Smooth muscle cell (in vitro differentiated cells): Measurements from ENCODE around the gene PTPRN2. TPM values are rescaled to one million over a fixed set of nuclear protein-coding genes. Genes with fewer than 3 reads are reported as not detected.

Experiments
- DNase-seq: peaks from one replicate; lab custom pipeline; 2025; ENCODE audit not compliant: unreplicated experiment; lab: John Stamatoyannopoulos, UW
- H2AFZ ChIP-seq: fragments of 200-600 bp; sonication (generic); 2 replicates; pipeline ENCODE4 v1.6.0; 2016; ENCODE audit warnings: antibody characterized with exemption, low read depth, mild to moderate bottlenecking
- H3F3A ChIP-seq: fragments of 200-600 bp; sonication (generic); 2 replicates; pipeline ENCODE4 v1.6.0; 2017; ENCODE audit warnings: antibody characterized with exemption, low read depth
- H3K27ac ChIP-seq: fragments of 200-600 bp; sonication (generic); 2 replicates; pipeline ENCODE4 v1.5.1; 2016; ENCODE audit warnings: low read depth, mild to moderate bottlenecking
- H3K27me3 ChIP-seq: fragments of 200-600 bp; sonication (generic); 2 replicates; pipeline ENCODE4 v1.6.1; 2016; ENCODE audit warnings: low read depth, mild to moderate bottlenecking
- H3K36me3 ChIP-seq: fragments of 200-600 bp; sonication (generic); 2 replicates; pipeline ENCODE4 v1.5.1; 2016; ENCODE audit warnings: low read depth
- H3K4me1 ChIP-seq: fragments of 200-600 bp; sonication (generic); 2 replicates; pipeline ENCODE4 v1.5.1; 2016; ENCODE audit warnings: low read depth
- H3K4me2 ChIP-seq: fragments of 200-600 bp; sonication (generic); 2 replicates; pipeline ENCODE4 v1.6.0; 2016; ENCODE audit warnings: mild to moderate bottlenecking
- H3K4me3 ChIP-seq: fragments of 200-600 bp; sonication (generic); 2 replicates; pipeline ENCODE4 v1.5.1; 2016; ENCODE audit warnings: mild to moderate bottlenecking
- H3K79me2 ChIP-seq: fragments of 200-600 bp; sonication (generic); 2 replicates; pipeline ENCODE4 v1.6.0; 2016; ENCODE audit warnings: low read depth, mild to moderate bottlenecking
- H3K9ac ChIP-seq: fragments of 200-600 bp; sonication (generic); 2 replicates; pipeline ENCODE4 v1.6.0; 2016; ENCODE audit warnings: low read depth
- H3K9me3 ChIP-seq: fragments of 200-600 bp; sonication (generic); replicated peaks from 2 replicates; pipeline ENCODE4 v1.5.1; 2016; ENCODE audit warnings: low read depth
- H4K20me1 ChIP-seq: fragments of 200-600 bp; sonication (generic); 2 replicates; pipeline ENCODE4 v1.6.0; 2016; ENCODE audit warnings: low read depth
- CTCF ChIP-seq: fragments of 200-600 bp; sonication (generic); IDR thresholded peaks from 2 replicates; pipeline ENCODE4 v1.5.1; 2017; ENCODE audit warnings: borderline replicate concordance, mild to moderate bottlenecking, antibody characterized with exemption; ENCODE audit not compliant: insufficient read depth, poor library complexity, severe bottlenecking
- WGBS: methylation state at CpG from one replicate; pipeline ENCODE4 v1.1.7; 2016; ENCODE audit warnings: low lambda C conversion rate; 5-methylcytosine and 5-hydroxymethylcytosine counted together
- polyA plus RNA-seq: library from polyadenylated mRNA; unstranded; fragments of >200 nt; fragmentation: Nextera tagmentation; extraction: Ambion mirVana; gene quantifications from 2 replicates; pipeline ENCODE4 v1.2.1, GENCODE V29; 2016
- total RNA-seq: library from RNA; depleted of rRNA; stranded (reverse); fragments of >200 nt; gene quantifications from 2 replicates; pipeline ENCODE4 v1.2.3, GENCODE V29; 2014

PTPRN2 gene
- total and polyA plus RNA-seq, 2 experiments from 2014 or later = 0.09 to 0.87 TPM

GRCh38 chr7:158097106-158097452 is 490.5 kb downstream of the PTPRN2 start:
- H3K79me2 ChIP-seq = no peaks in the 10 kb centered on the region
- no peak overlapping the region for H2AFZ ChIP-seq
- no peak for DNase-seq
- no peaks in the 10 kb centered on the region for H3K27me3 ChIP-seq
- 85% methylated on average over 10 of the region's 10 CpGs for whole genome bisulfite sequencing
- no peaks in the 10 kb centered on the region for H3K9me3 ChIP-seq
- no peak for TF ChIP-seq CTCF
- no peak overlapping the region for H3K4me3 ChIP-seq
- H3K4me1 ChIP-seq = no peaks in the 10 kb centered on the region
- no peaks in the 10 kb centered on the region for H3K36me3 ChIP-seq
- no peaks in the 10 kb centered on the region for H4K20me1 ChIP-seq
- H3K27ac ChIP-seq = no peak overlapping the region
- H3K9ac ChIP-seq = no peak overlapping the region
- H3F3A ChIP-seq = no peaks in the 10 kb centered on the region
- no peak overlapping the region for H3K4me2 ChIP-seq

GRCh38 chr7:158096582-158096981 is 491.0 kb downstream of the PTPRN2 start:
- no peaks in the 10 kb centered on the region for H3K79me2 ChIP-seq
- H3K9me3 ChIP-seq = no peaks in the 10 kb centered on the region
- H4K20me1 ChIP-seq = no peaks in the 10 kb centered on the region
- no peak overlapping the region for H3K27ac ChIP-seq
- H3K4me2 ChIP-seq = no peak overlapping the region
- H3K27me3 ChIP-seq = no peaks in the 10 kb centered on the region
- 71% methylated on average over 8 of the region's 8 CpGs for WGBS
- H3F3A ChIP-seq = no peaks in the 10 kb centered on the region
- TF ChIP-seq CTCF = no peak
- H3K36me3 ChIP-seq = no peaks in the 10 kb centered on the region
- no peaks in the 10 kb centered on the region for H3K4me1 ChIP-seq
- H2AFZ ChIP-seq = no peak overlapping the region
- no peak overlapping the region for H3K4me3 ChIP-seq
- no peak for DNase-seq
- no peak overlapping the region for H3K9ac ChIP-seq

GRCh38 chr7:158094671-158095226 is 492.9 kb downstream of the PTPRN2 start:
- H2AFZ ChIP-seq = no peak overlapping the region
- no peak for DNase-seq
- no peaks in the 10 kb centered on the region for H3K36me3 ChIP-seq
- H3F3A ChIP-seq = no peaks in the 10 kb centered on the region
- 74% methylated on average over 12 of the region's 12 CpGs for WGBS
- no peak for TF ChIP-seq CTCF
- no peaks in the 10 kb centered on the region for H4K20me1 ChIP-seq
- no peaks in the 10 kb centered on the region for H3K4me1 ChIP-seq
- H3K9me3 ChIP-seq = no peaks in the 10 kb centered on the region
- H3K4me3 ChIP-seq = no peak overlapping the region
- H3K4me2 ChIP-seq = no peak overlapping the region
- no peaks in the 10 kb centered on the region for H3K27me3 ChIP-seq
- no peak overlapping the region for H3K9ac ChIP-seq
- H3K27ac ChIP-seq = no peak overlapping the region
- H3K79me2 ChIP-seq = no peaks in the 10 kb centered on the region

- Histone ChIP-seq H2AFZ (no peak overlapping the region), H3K9me3 (no peaks in the 10 kb centered on the region), H3K27ac (no peak overlapping the region), H3K9ac (no peak overlapping the region), H4K20me1 (no peaks in the 10 kb centered on the region), H3K27me3 (no peaks in the 10 kb centered on the region), H3K4me2 (no peak overlapping the region), H3K36me3 (no peaks in the 10 kb centered on the region), H3K4me1 (no peaks in the 10 kb centered on the region), H3F3A (no peaks in the 10 kb centered on the region), H3K4me3 (no peak overlapping the region), H3K79me2 (no peaks in the 10 kb centered on the region)
- no peak for TF ChIP-seq CTCF
- 95% methylated on average over 10 of the region's 10 CpGs for WGBS
- no peak for DNase-seq
Measured at GRCh38 chr7:158094046-158094445, 493.6 kb downstream of the PTPRN2 start.
